ENCODE results near the gene FRMD4A.

DNA sequence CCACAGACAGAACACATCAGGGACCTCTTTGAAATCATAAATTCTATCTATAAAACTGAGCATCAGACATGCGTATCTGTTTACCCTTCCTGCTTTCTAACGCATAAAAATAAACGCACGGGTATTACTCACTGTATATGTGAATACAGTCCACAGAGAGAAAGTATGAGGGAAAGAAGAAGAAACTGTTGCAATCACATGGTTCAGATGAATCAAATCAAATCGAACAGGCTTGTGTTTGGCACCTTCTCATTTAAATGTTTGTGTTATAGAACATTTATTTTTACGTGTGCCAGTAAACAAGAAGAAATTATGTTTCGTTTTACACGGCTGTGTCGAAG lies 322.0 kb downstream of the FRMD4A start:
- no peak for TF ChIP-seq CTCF (conservative IDR thresholded peaks at IDR 0.05)
- TF ChIP-seq EZH2 (IDR thresholded peaks at IDR 0.05; ENCODE audit: low read depth): no peak
